Gastrocnemius medialis (tissue), 4 donors: ENCODE data around the gene ASMTL. TPM values are rescaled to one million over a fixed set of nuclear protein-coding genes. Genes with fewer than 3 reads are reported as not detected.

Experiments used
- ATAC-seq, 2 donors: fragments of 150-250 bp; one replicate each; pipeline ENCODE4 v1.9.1; 2016
- DNase-seq, 2 donors: peaks; one replicate each; pipeline ENCODE4 v3.0.0-alpha.2; 2019
- H3K27ac ChIP-seq, 4 donors: fragments of 200-600 bp; sonication (generic); 1 replicate in 1 of 4; 2 replicates in 3 of 4; pipeline ENCODE4 v1.5.1; 2016 to 2018; ENCODE audit warnings: mild to moderate bottlenecking in 2 of 4, moderate library complexity in 1 of 4
- H3K27me3 ChIP-seq, 3 donors: fragments of 200-600 bp; sonication (generic) in 2 of 3; 1 replicate in 1 of 3; 2 replicates in 2 of 3; pipeline versions ENCODE4 v1.5.1 to v1.6.0; 2016 to 2019; ENCODE audit warnings: mild to moderate bottlenecking in 1 of 3, moderate library complexity in 1 of 3
- H3K36me3 ChIP-seq, 2 donors: fragments of 200-600 bp; sonication (generic) in 1 of 2; one replicate each; pipeline ENCODE4 v1.5.1; 2017 to 2018
- H3K4me1 ChIP-seq, 2 donors: fragments of 200-600 bp; sonication (generic) in 1 of 2; one replicate each; pipeline ENCODE4 v1.5.1; 2016 to 2017; ENCODE audit warnings: mild to moderate bottlenecking in 2 of 2
- H3K4me3 ChIP-seq, 4 donors: fragments of 200-600 bp; sonication (generic) in 3 of 4; 1 replicate in 1 of 4; 2 replicates in 3 of 4; pipeline ENCODE4 v1.5.1; 2016 to 2019; ENCODE audit warnings: mild to moderate bottlenecking in 2 of 4
- H3K9me3 ChIP-seq, 3 donors: fragments of 200-600 bp; sonication (generic) in 2 of 3; 1 replicate in 1 of 3; 2 replicates in 2 of 3; pipeline ENCODE4 v1.5.1; 2016 to 2019
- POLR2A ChIP-seq, 2 donors: fragments of 450-650 bp; IDR thresholded peaks; one replicate each; pipeline ENCODE4 v1.6.1; 2017; ENCODE audit warnings: antibody characterized with exemption in 2 of 2, mild to moderate bottlenecking in 2 of 2, moderate library complexity in 2 of 2
- in situ Hi-C, 4 donors: fragments of 200-750 bp; cut with MboI; loops; one replicate each; pipeline versions ENCODE4 v1.15.0 to v1.8.0; 2017; ENCODE audit warnings: low sequenced_read_pairs in 4 of 4
- intact Hi-C: fragments of 100-400 bp; cut with DNase I; formaldehyde crosslinking; loops from one replicate; pipeline ENCODE4 v1.15.1; 2023; ENCODE audit warnings: low total_unique reads
- total RNA-seq, 4 donors: library from RNA; depleted of rRNA; stranded (reverse); fragments of >200 nt; gene quantifications; one replicate each; pipeline versions ENCODE4 v1.1.0 to v1.2.3, GENCODE V29; 2016
- TF ChIP-seq, protein P1 (sequence below), 5 experiments: fragments of 450-650 bp in 3 of 5; fragments of 200-600 bp in 2 of 5; sonication (generic) in 2 of 5; IDR thresholded peaks in 4 of 5; conservative IDR thresholded peaks in 1 of 5; 1 replicate in 4 of 5; 2 replicates in 1 of 5; pipeline ENCODE4 v1.5.1; 2016 to 2019; ENCODE audit warnings: antibody characterized with exemption in 5 of 5, mild to moderate bottlenecking in 3 of 5, moderate library complexity in 3 of 5

The ASMTL gene, protein sequence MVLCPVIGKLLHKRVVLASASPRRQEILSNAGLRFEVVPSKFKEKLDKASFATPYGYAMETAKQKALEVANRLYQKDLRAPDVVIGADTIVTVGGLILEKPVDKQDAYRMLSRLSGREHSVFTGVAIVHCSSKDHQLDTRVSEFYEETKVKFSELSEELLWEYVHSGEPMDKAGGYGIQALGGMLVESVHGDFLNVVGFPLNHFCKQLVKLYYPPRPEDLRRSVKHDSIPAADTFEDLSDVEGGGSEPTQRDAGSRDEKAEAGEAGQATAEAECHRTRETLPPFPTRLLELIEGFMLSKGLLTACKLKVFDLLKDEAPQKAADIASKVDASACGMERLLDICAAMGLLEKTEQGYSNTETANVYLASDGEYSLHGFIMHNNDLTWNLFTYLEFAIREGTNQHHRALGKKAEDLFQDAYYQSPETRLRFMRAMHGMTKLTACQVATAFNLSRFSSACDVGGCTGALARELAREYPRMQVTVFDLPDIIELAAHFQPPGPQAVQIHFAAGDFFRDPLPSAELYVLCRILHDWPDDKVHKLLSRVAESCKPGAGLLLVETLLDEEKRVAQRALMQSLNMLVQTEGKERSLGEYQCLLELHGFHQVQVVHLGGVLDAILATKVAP
- total RNA-seq: 10 to 100 TPM; 13.6 to 19.5 (median 13.9) TPM

DNA sequence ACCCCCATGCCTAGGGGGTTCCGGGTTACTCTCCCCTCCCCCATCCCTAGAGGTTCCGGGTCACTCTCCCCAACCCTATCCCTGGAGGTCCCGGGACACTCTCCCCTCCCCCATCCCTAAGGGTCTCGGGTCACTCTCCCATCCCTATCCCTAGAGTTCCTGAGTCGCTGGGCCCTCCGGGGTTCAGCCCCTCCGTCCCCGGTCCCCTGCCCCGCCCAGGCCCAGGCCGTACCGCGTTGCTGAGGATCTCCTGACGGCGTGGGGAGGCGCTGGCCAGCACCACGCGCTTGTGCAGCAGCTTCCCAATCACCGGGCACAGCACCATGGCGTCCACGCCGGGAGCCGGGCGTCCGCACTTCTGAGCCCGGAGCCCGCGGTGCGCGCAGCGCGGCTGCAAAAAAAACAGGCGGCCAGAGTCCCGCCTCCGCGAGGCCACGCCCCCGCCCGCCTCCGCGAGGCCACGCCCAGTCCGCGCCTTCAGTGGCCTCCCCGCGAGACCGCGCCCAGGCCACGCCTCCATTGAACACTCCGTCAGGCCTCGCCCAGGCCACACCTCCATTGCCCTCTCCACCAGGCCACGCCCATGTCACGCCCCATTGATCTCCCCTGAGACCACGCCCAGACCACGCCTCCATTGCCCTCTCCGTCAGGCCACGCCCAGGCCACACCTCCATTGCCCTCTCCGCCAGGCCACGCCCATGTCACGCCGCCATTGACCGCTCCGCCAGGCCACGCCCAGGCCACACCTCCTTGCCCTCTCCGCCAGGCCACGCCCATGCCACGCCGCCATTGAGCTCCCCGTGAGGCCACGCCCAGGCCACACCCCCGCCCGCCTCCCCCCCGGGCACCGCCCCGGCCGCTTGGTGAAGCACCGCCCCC is at the start of gene ASMTL:
TSS of gene ASMTL (minus strand) at position 394 of the 879 bp plus-strand sequence. CDS start at position 325, 69 bp downstream.
- Histone ChIP-seq H3K27me3 (no peaks in the 10 kb centered on the region), H3K9me3 (no peaks in the 10 kb centered on the region), H3K36me3 (no peaks in the 10 kb centered on the region), H3K27ac (peak within 1 kb of the TSS; percentile 80 to 98 (median 88)), H3K4me3 (peak within 1 kb of the TSS; percentile 87 to 96 (median 92)), H3K4me1 (peaks cover 10 to 15% of the 10 kb centered on the region in 2 donors)
- DNase-seq (peak; percentile 99 to 100), ATAC-seq (peak; percentile 84 to 89)
- peak; percentile 64 to 67 for TF ChIP-seq POLR2A (IDR thresholded peaks at IDR 0.05)
- TF ChIP-seq, protein P1, sequence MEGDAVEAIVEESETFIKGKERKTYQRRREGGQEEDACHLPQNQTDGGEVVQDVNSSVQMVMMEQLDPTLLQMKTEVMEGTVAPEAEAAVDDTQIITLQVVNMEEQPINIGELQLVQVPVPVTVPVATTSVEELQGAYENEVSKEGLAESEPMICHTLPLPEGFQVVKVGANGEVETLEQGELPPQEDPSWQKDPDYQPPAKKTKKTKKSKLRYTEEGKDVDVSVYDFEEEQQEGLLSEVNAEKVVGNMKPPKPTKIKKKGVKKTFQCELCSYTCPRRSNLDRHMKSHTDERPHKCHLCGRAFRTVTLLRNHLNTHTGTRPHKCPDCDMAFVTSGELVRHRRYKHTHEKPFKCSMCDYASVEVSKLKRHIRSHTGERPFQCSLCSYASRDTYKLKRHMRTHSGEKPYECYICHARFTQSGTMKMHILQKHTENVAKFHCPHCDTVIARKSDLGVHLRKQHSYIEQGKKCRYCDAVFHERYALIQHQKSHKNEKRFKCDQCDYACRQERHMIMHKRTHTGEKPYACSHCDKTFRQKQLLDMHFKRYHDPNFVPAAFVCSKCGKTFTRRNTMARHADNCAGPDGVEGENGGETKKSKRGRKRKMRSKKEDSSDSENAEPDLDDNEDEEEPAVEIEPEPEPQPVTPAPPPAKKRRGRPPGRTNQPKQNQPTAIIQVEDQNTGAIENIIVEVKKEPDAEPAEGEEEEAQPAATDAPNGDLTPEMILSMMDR (IDR thresholded peaks at IDR 0.05 in 4 of 5, conservative IDR thresholded peaks at IDR 0.05 in 1 of 5): no peak
- intact Hi-C loops: loop anchor here (1.0 to 10.0 kb wide), 4 partner anchors 60 to 1240 kb away; partner anchors contain the start of genes CD99 and SLC25A6
- in situ Hi-C loops: loop anchor here (10.0 to 25.0 kb wide), 4 partner anchors 58 to 1160 kb away; partner anchors contain the start of genes AKAP17A (in 2 of the 4) and SLC25A6 (in 1 of the 4)

DNA sequence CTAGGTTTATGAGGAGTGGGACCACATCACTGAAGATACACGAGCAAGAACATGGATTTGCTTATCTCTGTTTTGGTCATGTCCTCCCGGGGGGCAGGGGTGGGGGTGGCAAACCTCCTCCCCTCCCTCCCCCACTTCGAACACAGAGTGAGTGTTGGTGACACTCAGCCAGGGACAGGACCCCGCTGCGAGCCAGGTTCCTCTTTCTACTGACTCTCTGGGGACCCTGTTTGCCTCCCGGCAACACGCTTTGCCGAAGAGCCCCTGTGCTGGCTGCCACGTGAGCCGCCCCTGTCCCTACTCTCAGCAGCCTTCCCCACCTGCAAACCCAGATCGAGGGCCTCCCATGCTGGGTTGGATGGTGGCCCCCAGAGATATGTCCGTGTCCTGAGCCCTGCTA is 49.5 kb upstream of the ASMTL start:
- Histone ChIP-seq H3K4me1 (no peaks in the 10 kb centered on the region), H3K4me3 (no peak overlapping the region), H3K36me3 (no peaks in the 10 kb centered on the region), H3K27me3 (no peaks in the 10 kb centered on the region), H3K27ac (peak overlapping the region in 3 of 4 donors; percentile 67 to 77 (median 76)), H3K9me3 (no peaks in the 10 kb centered on the region)
- intact Hi-C loops (no loop called here), in situ Hi-C loops (no loop called here)
- TF ChIP-seq, protein P1 (IDR thresholded peaks at IDR 0.05 in 4 of 5, conservative IDR thresholded peaks at IDR 0.05 in 1 of 5): no peak
- no peak for TF ChIP-seq POLR2A (IDR thresholded peaks at IDR 0.05)
- ATAC-seq: no peak
- no peak for DNase-seq

DNA sequence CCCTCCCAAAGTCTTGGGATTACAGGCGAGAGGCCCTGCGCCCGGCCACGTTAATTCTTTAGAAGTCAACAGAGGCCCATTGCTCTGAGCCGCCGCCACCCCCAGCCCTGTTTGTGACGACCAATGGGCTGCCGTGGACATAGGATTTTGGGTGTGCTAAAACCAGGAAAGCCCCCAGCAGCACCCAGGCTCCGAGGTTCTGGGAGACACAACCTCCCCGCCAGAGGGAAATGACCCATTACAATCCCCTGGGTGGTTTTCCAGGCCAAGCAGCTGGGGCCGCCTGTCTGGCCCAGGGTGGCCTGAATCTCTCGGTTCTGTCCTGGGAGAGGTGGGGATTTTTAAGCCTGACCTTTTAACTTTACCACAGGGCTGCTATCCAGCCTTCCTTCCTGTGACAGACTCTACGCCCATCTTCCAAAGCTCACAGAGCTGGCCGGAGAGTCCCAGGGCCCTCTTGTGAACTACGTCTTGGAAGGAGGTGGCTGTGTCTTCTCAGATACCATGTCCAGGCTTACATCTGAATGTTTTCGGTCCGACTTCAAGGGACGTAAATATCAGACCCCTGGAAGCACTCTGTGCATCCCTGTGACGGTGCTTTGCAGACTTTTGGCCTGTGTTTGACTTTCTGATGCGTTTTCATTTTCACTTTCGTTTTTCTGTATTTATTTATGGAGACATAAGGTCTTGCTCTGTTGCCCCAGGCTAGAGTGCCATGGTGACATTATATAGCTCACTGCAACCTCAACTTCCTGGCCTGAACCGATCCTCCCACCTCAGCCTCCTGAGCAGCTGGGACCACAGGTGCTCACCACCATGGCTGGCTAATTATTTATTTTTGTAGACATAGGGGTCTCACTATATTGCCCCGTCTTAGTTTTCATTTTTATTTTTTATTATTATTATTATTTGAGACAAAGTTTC is 48.3 kb upstream of the ASMTL start:
- H3K36me3 ChIP-seq: no peaks in the 10 kb centered on the region
- TF ChIP-seq POLR2A (IDR thresholded peaks at IDR 0.05): no peak
- TF ChIP-seq, protein P1 (IDR thresholded peaks at IDR 0.05 in 4 of 5, conservative IDR thresholded peaks at IDR 0.05 in 1 of 5): no peak
- no peaks in the 10 kb centered on the region for H3K4me1 ChIP-seq
- peak overlapping the region in 3 of 4 donors; percentile 2 to 20 (median 13) for H3K4me3 ChIP-seq
- ATAC-seq (peak in 1 of 2 donors; percentile 31), DNase-seq (no peak)
- intact Hi-C loops (no loop called here), in situ Hi-C loops (no loop called here)
- H3K9me3 ChIP-seq: no peaks in the 10 kb centered on the region
- H3K27ac ChIP-seq: peak overlapping the region in 3 of 4 donors; percentile 67 to 77 (median 76)
- H3K27me3 ChIP-seq: no peaks in the 10 kb centered on the region
